Stimulated activated CD4-positive, alpha-beta T cell treated with anti-CD3 and anti-CD28 coated beads, TNF-alpha, amount 100 ng/mL, for 1 hour (primary cell): ENCODE measurements around the gene GPR161.

Source experiments
- DNase-seq, 3 donors: peaks; one replicate each; pipeline ENCODE4 v3.0.0-alpha.2; 2020; ENCODE audit warnings: low read depth in 3 of 3, low spot score in 1 of 3

GPR161 gene

DNA sequence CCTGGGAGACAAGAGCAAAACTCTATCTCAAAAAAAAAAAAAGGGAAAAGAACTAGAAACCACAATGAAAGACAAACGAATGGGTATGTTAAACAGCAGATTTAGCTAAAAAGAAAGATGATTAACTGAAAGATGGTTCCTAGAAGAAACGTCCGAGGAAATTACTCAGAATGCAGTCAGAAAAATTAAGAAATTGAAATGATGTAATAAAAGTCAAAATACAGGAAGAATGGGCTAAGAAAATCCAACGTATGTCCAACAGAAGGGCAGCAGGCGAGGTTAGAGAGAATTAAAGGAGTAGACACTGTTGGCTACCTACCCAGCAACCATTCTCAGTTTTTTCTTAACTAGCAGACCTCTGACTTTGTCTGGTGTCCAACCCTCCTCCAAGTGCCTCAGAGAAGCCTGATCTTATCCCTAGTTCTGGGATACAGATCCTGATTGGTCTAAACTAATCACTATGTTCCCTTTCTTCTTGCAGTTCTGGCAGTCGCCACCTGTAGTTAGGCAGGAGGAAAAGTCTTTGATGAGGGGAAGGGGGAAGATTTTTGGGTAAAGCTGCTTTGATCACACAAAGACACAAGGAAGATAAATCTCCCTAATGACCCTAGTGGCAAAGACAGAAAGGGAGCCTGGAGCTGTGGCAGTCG, 25.7 kb downstream of the GPR161 start:
- no peak for DNase-seq

GRCh38 chr1:168106274-168106673, 30.5 kb downstream of the GPR161 start:
- no peak for DNase-seq

- DNase-seq = no peak
Measured at GRCh38 chr1:168105846-168106245, 30.9 kb downstream of the GPR161 start.

DNA sequence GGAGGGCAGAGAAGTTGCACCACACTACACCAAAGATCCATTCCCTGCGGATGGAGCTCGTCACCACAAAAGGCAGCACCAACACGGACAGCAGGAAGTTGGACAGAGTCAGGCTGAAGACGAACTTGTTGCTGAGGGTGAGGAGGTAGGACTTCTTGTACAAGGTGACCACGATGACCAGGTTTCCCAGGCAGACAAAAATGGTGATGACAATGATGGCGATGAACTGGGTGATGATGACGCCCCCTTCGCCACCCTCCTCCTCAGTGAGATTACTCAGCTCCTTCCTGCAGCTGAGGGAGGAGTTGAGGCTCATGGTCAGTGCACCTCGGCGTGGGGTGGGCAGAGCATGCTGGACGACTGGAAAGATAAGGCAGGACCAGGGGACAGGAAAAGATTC, 32.2 kb downstream of the GPR161 start:
- DNase-seq = no peak

GRCh38 chr1:168102487-168102886, 34.2 kb downstream of the GPR161 start:
- DNase-seq = no peak

DNA sequence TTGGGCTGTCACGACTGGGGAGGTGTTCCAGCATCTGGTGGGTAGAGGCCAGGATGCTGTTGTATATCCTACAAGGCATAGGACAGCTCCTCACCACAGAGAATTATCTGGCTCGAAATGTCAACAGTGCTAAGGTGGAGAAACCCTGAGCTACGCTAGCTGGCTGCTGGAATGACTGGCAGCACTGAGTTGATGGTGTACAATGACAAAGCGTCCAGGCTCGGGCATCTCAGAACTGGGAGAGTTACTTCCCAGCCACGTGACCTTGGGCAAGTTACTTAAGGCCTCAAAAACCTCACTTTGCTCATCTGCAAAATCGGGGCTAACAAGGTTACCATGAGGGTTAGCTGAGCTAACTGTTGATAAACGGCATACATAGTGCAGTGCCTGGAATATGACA, 35.4 kb downstream of the GPR161 start:
- no peak for DNase-seq

GRCh38 chr1:168100315-168101002, 36.3 kb downstream of the GPR161 start:
- DNase-seq = no peak

DNA sequence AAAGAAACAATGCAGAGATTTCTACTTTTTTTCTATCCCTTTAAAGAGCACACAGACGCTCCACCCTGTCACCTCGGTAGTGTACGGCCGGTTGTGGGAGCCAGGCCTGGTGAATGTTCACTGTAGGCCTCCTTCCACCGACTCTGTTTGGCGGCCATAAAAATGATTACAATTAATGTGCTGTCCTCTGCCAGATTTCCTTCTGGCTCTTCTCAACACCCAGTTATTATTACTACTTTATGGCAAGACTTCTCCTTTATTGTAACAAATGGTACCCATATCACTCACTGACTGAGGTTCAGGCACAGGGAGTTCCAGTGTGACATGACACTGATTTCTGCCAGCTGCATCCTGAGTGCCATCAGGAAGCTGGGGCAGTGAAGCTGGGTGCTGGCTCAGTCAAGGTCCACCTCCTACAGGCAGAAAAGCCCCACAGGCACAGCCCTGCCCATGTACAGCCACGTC, 37.4 kb downstream of the GPR161 start:
- DNase-seq = no peak

DNA sequence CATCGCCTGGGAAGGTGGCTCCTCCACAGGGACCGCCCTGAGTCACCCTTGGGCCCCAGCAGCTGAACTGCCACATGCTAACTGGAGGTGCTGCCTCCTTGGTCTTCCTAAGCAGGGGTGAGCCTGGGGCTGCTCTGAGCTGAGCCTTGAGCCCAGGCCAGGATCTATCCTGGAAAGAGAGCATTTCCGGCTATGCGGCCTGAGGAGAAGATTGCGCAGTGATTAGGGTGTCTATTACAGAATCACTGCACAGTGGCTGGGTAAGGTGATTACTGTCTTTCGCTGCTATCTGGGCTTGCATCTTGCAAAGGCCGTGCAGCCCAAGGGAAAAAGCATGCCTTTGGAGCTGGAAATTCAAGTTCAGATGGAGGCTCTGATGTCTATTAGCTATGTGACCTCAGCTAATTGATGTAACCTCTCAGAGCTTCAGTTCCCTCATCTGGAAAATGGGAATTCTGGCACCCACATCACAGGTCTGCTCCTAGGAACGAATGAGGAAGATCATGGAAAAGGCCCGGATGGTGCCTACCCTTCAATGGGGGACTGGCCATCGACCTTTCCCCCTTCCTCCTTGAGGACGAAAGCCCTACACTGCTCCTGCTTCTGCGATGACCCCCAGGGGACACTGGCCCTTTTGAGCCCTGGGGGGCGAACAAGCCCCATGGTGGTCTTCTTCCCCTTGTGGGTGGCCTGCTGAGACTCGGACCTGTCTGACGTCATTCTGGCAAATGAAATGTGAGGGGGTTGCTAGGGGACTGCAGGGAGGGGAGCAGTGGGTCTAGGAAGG, 38.0 kb downstream of the GPR161 start:
- no peak for DNase-seq

DNA sequence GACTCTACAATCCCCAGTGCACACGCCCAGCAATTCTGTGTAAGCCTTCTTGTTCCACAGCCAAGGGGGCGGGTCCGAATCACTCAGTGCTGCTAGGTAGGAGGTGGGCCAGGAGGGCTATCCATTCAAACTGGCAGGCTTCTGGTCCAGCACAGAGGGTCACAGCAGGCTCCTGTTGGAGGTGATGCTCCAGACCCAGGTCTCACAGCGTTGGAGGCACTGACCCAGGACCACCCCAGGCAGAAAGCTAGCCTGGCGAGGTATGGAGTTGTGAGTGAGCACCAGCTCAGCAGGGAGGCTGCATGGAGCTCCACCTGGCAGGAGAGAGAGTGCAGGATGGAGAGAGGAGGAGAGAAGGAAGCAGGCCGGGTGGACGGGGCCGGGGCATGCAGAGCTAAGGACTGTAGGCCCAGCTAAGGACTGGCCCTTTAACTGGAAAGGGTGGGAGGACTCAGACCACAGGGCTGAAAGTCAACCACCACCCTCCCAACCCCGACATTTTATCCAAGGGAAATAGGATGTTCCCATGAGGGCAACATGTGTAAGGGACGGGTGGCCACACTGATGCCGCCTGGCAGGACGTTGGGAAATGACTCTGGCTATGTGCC, 38.7 kb downstream of the GPR161 start:
- DNase-seq = no peak

DNA sequence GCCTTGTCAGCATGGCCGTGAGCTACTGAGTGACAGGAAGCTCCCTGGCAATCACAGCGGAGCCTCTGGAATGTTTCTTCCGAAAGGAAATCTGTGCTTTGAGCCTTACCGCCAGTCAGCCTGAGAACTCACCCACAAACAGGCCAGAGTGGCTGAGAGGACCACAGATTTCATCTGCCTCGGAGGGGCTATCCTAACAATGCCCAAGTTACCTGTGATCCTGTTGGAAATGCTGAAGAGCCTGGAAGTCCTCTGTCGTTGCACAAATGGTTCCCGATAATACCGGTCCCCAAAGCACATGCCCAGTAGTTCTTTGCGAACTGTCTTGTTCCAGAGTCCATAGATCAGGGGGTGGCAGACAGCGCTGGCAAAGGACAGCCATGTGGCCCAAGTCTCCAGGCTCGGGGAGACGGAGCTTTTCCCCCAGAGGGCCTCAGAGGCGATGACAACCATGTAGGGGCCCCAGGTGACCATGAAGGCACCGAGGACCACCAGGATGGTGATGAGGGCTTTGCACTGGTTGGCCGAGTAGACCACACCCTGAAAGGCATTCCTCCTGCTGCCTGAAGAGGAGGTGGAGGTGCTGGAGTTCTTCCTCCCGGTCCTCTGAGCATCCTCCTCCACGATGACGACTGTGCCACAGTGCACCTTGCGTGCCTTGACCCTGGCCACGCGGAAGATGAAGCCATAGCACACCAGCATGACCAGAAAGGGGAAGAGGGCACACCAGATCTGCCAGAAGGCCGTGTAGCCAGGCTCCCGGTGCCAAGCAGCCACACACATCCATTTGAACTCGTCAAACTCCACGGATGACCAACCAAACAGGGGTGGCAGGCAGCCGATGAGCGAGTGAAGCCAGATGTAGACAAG, 40.2 kb downstream of the GPR161 start:
- no peak for DNase-seq

GRCh38 chr1:168095476-168095875, 41.3 kb downstream of the GPR161 start:
- DNase-seq = no peak

- DNase-seq = no peak
Measured at GRCh38 chr1:168093616-168094015, 43.1 kb downstream of the GPR161 start.

GRCh38 chr1:168092566-168093355, 44.0 kb downstream of the GPR161 start:
- DNase-seq = no peak

DNA sequence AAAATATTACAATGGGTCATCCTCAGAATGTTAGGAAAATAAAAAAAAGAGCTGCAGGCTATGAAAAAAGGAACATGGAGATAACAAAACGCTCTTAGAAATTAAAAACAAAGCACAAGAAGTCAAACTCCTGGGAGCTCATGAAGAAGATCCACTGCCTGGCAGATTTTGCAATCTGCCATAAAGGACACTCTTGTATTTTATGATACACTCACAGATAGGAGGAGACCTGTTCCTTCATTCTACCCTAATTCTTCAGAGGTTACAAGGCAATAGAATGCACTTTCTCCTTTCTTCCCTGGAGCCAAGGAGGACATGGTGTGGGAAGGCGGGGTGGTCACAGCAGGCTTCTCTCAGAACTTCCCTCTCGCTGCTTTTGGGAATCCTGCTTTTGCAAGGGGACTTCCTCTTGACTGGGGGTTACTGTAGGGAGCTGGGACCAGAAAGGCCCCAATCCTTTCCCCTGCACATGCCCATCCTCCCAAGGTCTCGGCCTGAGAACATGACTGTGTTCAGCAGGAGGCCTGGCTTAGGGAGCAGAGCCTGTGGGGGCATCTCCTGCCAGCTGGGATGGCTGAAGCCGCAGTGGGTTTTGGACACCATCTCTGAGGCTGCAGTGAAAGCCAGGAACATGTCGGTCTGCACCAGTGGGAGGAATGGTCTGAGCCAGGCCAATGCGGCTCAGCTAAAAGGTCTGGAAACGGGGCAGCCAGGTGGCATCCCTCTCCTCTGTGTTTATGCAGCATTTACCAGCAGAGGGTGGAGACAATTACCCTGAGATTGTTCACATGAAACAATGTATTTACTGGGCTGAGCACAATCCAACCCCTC, 44.8 kb downstream of the GPR161 start:
- DNase-seq = no peak

DNA sequence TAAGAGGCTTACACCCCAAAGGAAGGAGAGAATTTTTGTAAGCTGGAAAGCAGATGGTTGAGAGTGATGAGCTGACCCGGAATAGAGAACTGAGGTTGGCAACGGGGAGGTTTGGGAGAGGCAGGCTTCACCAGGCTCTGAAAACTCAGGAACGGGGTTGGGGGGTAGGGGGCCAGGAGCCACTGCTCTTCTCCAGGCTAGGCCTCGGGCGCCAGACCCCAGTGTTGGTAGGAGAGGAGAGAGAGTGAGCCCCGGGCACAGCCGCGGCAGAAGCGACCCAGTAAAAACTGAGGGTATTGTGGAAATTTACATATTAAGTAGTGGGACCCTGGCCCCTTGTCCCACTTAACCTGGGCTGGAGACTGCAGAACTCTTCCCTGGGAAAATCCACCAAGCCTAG, 45.7 kb downstream of the GPR161 start:
- DNase-seq = no peak

DNA sequence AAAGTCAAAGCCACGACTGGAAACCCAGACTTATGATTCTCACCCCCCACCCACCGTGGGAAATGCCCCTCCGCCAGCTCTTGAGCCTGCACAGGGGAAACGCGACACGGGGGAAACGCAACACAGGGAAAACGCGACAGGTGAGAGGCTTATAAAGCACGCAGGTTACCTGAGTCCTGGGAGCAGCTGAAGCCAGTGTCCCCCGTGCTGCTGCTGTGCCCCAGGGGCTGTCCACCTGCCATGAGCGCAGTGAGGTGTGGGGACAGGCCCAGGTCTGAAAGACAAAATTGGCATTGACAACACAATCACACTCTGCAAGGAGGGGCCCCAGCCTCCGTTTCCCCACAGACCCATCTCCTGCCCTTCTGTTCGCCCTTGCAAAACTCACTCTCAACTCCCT, 46.3 kb downstream of the GPR161 start:
- no peak for DNase-seq

- DNase-seq = no peak
Measured at GRCh38 chr1:168089979-168090337, 46.8 kb downstream of the GPR161 start.

- DNase-seq = no peak
Measured at GRCh38 chr1:168089326-168089978, 47.3 kb downstream of the GPR161 start.
